ENCODE data around the gene TUFM.

Gene TUFM

GRCh38 chr16:28874406-28874805 is 28.3 kb upstream of the TUFM start:
- TF ChIP-seq BACH2 (CRISPR knock-in tag; IDR thresholded peaks at IDR 0.05; ENCODE audit: borderline replicate concordance), result no peak

DNA sequence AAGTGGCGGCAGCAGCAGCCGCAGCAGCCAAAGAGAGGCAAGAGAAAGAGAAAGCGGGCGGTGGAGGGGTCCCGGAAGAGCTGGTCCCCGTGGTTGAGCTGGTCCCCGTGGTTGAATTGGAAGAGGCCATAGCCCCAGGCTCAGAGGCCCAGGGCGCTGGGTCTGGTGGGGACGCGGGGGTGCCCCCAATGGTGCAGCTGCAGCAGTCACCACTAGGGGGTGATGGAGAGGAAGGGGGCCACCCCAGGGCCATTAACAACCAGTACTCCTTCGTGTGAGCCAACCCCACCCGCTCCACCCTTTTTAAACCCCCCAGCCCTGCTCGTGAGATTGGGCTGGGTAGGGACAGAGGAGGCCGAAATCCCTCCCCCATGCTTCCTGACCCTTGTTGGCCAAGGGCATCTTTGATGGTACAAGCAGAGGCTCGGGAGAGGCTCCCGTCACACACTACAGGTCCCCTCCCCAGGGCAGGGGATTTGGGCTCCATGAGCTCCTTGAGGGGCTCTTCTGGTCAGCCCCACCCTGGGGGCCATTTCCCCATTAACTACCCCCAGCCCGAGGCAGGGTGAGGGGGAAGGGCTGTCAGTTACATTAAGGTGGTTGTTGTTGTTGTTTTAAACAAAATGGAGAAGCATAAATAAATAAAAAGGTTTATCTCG is 27.5 kb upstream of the TUFM start:
- peak; percentile 64 for ATAC-seq
- no peak for TF ChIP-seq ZC3H10 (CRISPR knock-in tag; IDR thresholded peaks at IDR 0.05)
- no peak for TF ChIP-seq PATZ1 (CRISPR knock-in tag; IDR thresholded peaks at IDR 0.05; ENCODE audit: borderline replicate concordance)
- TF ChIP-seq RARB (CRISPR knock-in tag; IDR thresholded peaks at IDR 0.05), result no peak
- TF ChIP-seq ZFP30 (CRISPR knock-in tag; IDR thresholded peaks at IDR 0.05), result no peak
- no peak for TF ChIP-seq ESRRG (CRISPR knock-in tag; IDR thresholded peaks at IDR 0.05)
- no peak for TF ChIP-seq ZNF565 (CRISPR knock-in tag; conservative IDR thresholded peaks at IDR 0.05; ENCODE audit: low read depth)
- TF ChIP-seq ISL1 (CRISPR knock-in tag; IDR thresholded peaks at IDR 0.05), result no peak
- TF ChIP-seq ARNTL (CRISPR knock-in tag; IDR thresholded peaks at IDR 0.05; ENCODE audit: borderline replicate concordance, low read depth), result no peak

More at GRCh38 chr16:28874406-28874805, 28.3 kb upstream of the TUFM start:
- no peak for ATAC-seq

DNA sequence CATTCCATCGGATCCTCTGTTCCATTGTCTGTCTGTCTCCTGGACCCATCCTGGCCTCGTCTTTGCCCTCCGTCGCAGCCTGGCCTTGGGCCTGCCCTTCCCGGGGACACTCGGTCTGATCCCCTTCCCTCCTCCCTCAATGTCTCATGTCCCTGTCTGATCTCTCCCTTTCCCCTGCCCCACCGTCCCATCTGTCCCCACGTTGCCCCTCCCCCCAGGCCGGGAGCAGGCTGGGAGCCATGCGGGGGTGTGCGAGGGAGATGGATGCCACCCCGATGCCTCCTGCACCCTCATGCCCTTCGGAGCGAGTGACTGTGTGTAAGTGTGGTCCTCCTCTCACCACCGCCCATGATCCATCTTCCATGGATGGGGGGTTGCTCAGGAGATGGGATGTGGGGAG is 26.8 kb upstream of the TUFM start:
- no peak for ATAC-seq
- TF ChIP-seq ZC3H10 (CRISPR knock-in tag; IDR thresholded peaks at IDR 0.05) (no peak), POU6F1 (CRISPR knock-in tag; IDR thresholded peaks at IDR 0.05; ENCODE audit: borderline replicate concordance, low read depth) (no peak), CSDC2 (CRISPR knock-in tag; IDR thresholded peaks at IDR 0.05) (no peak), PATZ1 (CRISPR knock-in tag; IDR thresholded peaks at IDR 0.05; ENCODE audit: borderline replicate concordance) (no peak), ESRRG (CRISPR knock-in tag; IDR thresholded peaks at IDR 0.05) (no peak), ZNF8 (CRISPR knock-in tag; IDR thresholded peaks at IDR 0.05) (no peak), TCF4 (CRISPR knock-in tag; IDR thresholded peaks at IDR 0.05; ENCODE audit: borderline replicate concordance) (no peak), OSR1 (CRISPR knock-in tag; IDR thresholded peaks at IDR 0.05) (no peak), PPARA (CRISPR knock-in tag; IDR thresholded peaks at IDR 0.05; ENCODE audit: borderline replicate concordance) (no peak), ZFP3 (CRISPR knock-in tag; IDR thresholded peaks at IDR 0.05) (no peak), BACH2 (CRISPR knock-in tag; IDR thresholded peaks at IDR 0.05; ENCODE audit: borderline replicate concordance) (no peak), ZNF565 (CRISPR knock-in tag; conservative IDR thresholded peaks at IDR 0.05; ENCODE audit: low read depth) (no peak), TSHZ2 (CRISPR knock-in tag; IDR thresholded peaks at IDR 0.05) (no peak), RARB (CRISPR knock-in tag; IDR thresholded peaks at IDR 0.05) (no peak), GLIS3 (CRISPR knock-in tag; IDR thresholded peaks at IDR 0.05) (no peak), ZNF70 (CRISPR knock-in tag; IDR thresholded peaks at IDR 0.05) (no peak)
- TF ChIP-seq, protein P1, sequence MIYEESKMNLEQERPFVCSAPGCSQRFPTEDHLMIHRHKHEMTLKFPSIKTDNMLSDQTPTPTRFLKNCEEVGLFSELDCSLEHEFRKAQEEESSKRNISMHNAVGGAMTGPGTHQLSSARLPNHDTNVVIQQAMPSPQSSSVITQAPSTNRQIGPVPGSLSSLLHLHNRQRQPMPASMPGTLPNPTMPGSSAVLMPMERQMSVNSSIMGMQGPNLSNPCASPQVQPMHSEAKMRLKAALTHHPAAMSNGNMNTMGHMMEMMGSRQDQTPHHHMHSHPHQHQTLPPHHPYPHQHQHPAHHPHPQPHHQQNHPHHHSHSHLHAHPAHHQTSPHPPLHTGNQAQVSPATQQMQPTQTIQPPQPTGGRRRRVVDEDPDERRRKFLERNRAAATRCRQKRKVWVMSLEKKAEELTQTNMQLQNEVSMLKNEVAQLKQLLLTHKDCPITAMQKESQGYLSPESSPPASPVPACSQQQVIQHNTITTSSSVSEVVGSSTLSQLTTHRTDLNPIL (CRISPR knock-in tag; IDR thresholded peaks at IDR 0.05; ENCODE audit: low read depth), result no peak
- TF ChIP-seq, protein P2, sequence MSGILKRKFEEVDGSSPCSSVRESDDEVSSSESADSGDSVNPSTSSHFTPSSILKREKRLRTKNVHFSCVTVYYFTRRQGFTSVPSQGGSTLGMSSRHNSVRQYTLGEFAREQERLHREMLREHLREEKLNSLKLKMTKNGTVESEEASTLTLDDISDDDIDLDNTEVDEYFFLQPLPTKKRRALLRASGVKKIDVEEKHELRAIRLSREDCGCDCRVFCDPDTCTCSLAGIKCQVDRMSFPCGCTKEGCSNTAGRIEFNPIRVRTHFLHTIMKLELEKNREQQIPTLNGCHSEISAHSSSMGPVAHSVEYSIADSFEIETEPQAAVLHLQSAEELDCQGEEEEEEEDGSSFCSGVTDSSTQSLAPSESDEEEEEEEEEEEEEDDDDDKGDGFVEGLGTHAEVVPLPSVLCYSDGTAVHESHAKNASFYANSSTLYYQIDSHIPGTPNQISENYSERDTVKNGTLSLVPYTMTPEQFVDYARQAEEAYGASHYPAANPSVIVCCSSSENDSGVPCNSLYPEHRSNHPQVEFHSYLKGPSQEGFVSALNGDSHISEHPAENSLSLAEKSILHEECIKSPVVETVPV (CRISPR knock-in tag; IDR thresholded peaks at IDR 0.05), result no peak

Data from SK-N-SH treated with all-trans-retinoic acid at 6 μM for 48 hours (cell line).